Loucy (cell line): ENCODE results near the gene KCNQ4.

ENCODE experiments used
- H2AFZ ChIP-seq: fragments of 200-600 bp; sonication (generic); 2 replicates; pipeline ENCODE4 v1.6.0; 2016; ENCODE audit warnings: antibody characterized with exemption, mild to moderate bottlenecking, low read length, moderate library complexity
- H3F3A ChIP-seq: fragments of 200-600 bp; 2 replicates; pipeline ENCODE4 v1.6.0; 2016; ENCODE audit warnings: antibody characterized with exemption, low read depth, mild to moderate bottlenecking
- H3K27me3 ChIP-seq: fragments of 200-600 bp; sonication (generic); 2 replicates; pipeline ENCODE4 v1.6.1; 2014; ENCODE audit warnings: low read length, mild to moderate bottlenecking; ENCODE audit not compliant: insufficient read depth, poor library complexity, severe bottlenecking
- H3K36me3 ChIP-seq: fragments of 200-600 bp; sonication (generic); 2 replicates; pipeline ENCODE4 v1.6.1; 2016; ENCODE audit warnings: low read length; ENCODE audit not compliant: insufficient read depth
- H3K4me1 ChIP-seq: fragments of 200-600 bp; sonication (generic); 2 replicates; pipeline ENCODE4 v1.5.1; 2014; ENCODE audit warnings: low read length, mild to moderate bottlenecking; ENCODE audit not compliant: insufficient read depth, poor library complexity, severe bottlenecking
- H3K4me2 ChIP-seq: fragments of 200-600 bp; sonication (generic); 2 replicates; pipeline ENCODE4 v1.6.0; 2014; ENCODE audit warnings: antibody characterized with exemption, low read length, low read depth, mild to moderate bottlenecking; ENCODE audit not compliant: poor library complexity, severe bottlenecking
- H3K4me3 ChIP-seq: fragments of 200-600 bp; sonication (generic); 2 replicates; pipeline ENCODE4 v1.5.1; 2014; ENCODE audit warnings: low read length, mild to moderate bottlenecking, mixed read lengths; ENCODE audit not compliant: poor library complexity, severe bottlenecking
- H3K79me2 ChIP-seq: fragments of 200-600 bp; sonication (generic); 2 replicates; pipeline ENCODE4 v1.6.1; 2014; ENCODE audit warnings: low read length; ENCODE audit not compliant: insufficient read depth
- H3K9ac ChIP-seq: fragments of 200-600 bp; sonication (generic); 2 replicates; pipeline ENCODE4 v1.6.0; 2014; ENCODE audit warnings: mild to moderate bottlenecking, low read depth, low read length, moderate library complexity; ENCODE audit not compliant: poor library complexity, severe bottlenecking
- H3K9me2 ChIP-seq: fragments of 200-600 bp; sonication (generic); replicated peaks from 2 replicates; pipeline ENCODE4 v1.6.1; 2016; ENCODE audit warnings: low read depth, low read length, mixed read lengths
- H3K9me3 ChIP-seq: fragments of 200-600 bp; sonication (generic); 2 replicates; pipeline ENCODE4 v1.6.1; 2014; ENCODE audit warnings: mild to moderate bottlenecking, antibody characterized with exemption, low read length, low read depth; ENCODE audit not compliant: insufficient read depth
- H4K20me1 ChIP-seq: fragments of 200-600 bp; sonication (generic); 2 replicates; pipeline ENCODE4 v1.6.0; 2014; ENCODE audit warnings: antibody characterized with exemption, low read length, mild to moderate bottlenecking; ENCODE audit not compliant: insufficient read depth, poor library complexity, severe bottlenecking
- CTCF ChIP-seq: fragments of 200-600 bp; sonication (generic); conservative IDR thresholded peaks from 2 replicates; pipeline ENCODE4 v1.5.1; 2014; ENCODE audit warnings: mild to moderate bottlenecking, antibody characterized with exemption, low read length
- EZH2phosphoT487 ChIP-seq: fragments of 200-600 bp; IDR thresholded peaks from 2 replicates; pipeline ENCODE4 v1.6.1; 2018; ENCODE audit warnings: antibody characterized with exemption, mild to moderate bottlenecking, moderate library complexity, borderline replicate concordance

Gene KCNQ4

DNA sequence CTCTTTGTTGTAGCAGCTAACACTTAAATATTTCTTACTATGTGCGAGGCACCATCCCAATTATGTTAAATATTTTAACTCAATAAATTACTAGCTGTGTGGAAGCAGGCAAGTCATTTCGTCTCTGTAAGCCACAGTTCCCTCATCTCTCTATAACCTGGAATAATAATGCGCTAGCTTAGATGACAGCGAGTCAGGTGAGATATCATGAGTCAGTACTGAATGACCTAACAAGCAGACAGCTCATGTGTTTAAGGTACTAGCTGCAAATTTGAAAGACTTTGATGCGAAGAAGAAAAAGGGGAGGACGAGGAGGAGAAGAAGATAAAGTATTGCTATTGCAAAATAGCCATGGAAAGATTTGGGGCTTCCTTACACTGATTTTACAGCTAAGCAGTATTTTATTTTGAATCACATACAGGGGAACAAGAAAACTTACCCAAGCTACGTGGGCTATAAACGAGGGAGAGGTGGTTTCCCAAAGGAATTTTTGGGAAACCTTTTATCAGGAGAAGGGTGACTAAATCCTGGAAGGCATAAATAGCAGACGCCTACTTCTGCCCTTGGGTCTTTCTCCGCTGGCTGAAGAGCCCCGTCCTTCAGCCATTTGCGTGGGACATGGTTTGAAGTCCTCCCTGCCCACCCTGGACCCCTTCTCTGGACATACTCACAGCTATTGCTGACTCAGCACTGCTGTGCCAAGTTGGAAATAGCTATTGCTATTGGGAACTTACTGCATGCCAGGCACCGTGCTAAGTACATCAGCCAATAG lies 69.7 kb downstream of the KCNQ4 start:
- Histone ChIP-seq H3K4me2 (no peak overlapping the region), H3K9ac (no peak overlapping the region), H3K4me1 (peaks cover 6% of the 10 kb centered on the region), H3K79me2 (no peaks in the 10 kb centered on the region), H3K4me3 (no peak overlapping the region), H3K36me3 (no peaks in the 10 kb centered on the region), H3K9me3 (no peaks in the 10 kb centered on the region), H3K27me3 (no peaks in the 10 kb centered on the region), H3F3A (no peaks in the 10 kb centered on the region), H2AFZ (no peak overlapping the region), H4K20me1 (no peaks in the 10 kb centered on the region), H3K9me2 (no peaks in the 10 kb centered on the region)
- TF ChIP-seq EZH2phosphoT487 (no peak), CTCF (no peak)

DNA sequence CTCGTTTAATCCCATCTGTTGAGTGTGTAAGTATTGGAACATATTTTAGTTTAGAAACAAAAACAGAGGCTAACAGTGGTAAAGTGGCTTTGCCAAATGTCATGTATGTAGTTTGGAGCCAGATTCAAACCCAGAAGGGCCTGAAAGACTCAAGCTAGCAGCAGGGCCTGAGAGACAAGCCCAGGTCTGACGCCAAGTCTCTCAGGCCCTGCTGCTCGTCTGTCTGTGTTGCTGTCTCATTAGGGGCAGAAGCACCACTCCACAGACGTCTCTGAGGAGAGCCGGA lies 70.2 kb downstream of the KCNQ4 start:
- no peak for TF ChIP-seq CTCF
- TF ChIP-seq EZH2phosphoT487: no peak
- Histone ChIP-seq H3K9me3 (no peaks in the 10 kb centered on the region), H3K4me2 (no peak overlapping the region), H2AFZ (no peak overlapping the region), H4K20me1 (no peaks in the 10 kb centered on the region), H3K4me3 (no peak overlapping the region), H3F3A (no peaks in the 10 kb centered on the region), H3K36me3 (no peaks in the 10 kb centered on the region), H3K27me3 (no peaks in the 10 kb centered on the region), H3K79me2 (no peaks in the 10 kb centered on the region), H3K4me1 (peaks cover 6% of the 10 kb centered on the region), H3K9ac (no peak overlapping the region), H3K9me2 (no peaks in the 10 kb centered on the region)

GRCh38 chr1:40855513-40855912 lies 71.9 kb downstream of the KCNQ4 start:
- H3K36me3 ChIP-seq: no peaks in the 10 kb centered on the region
- no peaks in the 10 kb centered on the region for H3K4me1 ChIP-seq
- no peaks in the 10 kb centered on the region for H3K27me3 ChIP-seq
- H3F3A ChIP-seq: no peaks in the 10 kb centered on the region
- no peak overlapping the region for H2AFZ ChIP-seq
- no peaks in the 10 kb centered on the region for H3K9me3 ChIP-seq
- peak; percentile 67 for TF ChIP-seq CTCF
- TF ChIP-seq EZH2phosphoT487: no peak
- no peak overlapping the region for H3K4me3 ChIP-seq
- no peaks in the 10 kb centered on the region for H4K20me1 ChIP-seq
- H3K4me2 ChIP-seq: no peak overlapping the region
- H3K9ac ChIP-seq: no peak overlapping the region
- no peaks in the 10 kb centered on the region for H3K9me2 ChIP-seq
- H3K79me2 ChIP-seq: no peaks in the 10 kb centered on the region
